Inferior parietal cortex (tissue), 1 donor: Measurements from ENCODE around the gene RING1.
A peak's percentile ranks its signal among the peaks of the same experiment; 100 is the strongest.

Source experiments
- DNase-seq: peaks from one replicate; pipeline ENCODE4 v3.0.0-alpha.2; 2016; ENCODE audit errors: extremely low spot score

The RING1 gene

GRCh38 chr6:33208091-33208967, at the start of gene RING1:
Gene RING1 (plus strand): TSS chr6:33208500. CDS start chr6:33208823, 323 bp downstream.
- DNase-seq, result peak; percentile 83

GRCh38 chr6:33160096-33160495, 48.2 kb upstream of the RING1 start:
- no peak for DNase-seq

GRCh38 chr6:33160728-33161344, 47.5 kb upstream of the RING1 start:
- no peak for DNase-seq

GRCh38 chr6:33161354-33162331, 46.7 kb upstream of the RING1 start:
- peak; percentile 69 for DNase-seq

GRCh38 chr6:33163540-33163939, 44.8 kb upstream of the RING1 start:
- no peak for DNase-seq

- no peak for DNase-seq
Observed at GRCh38 chr6:33164176-33164575, 44.1 kb upstream of the RING1 start.

GRCh38 chr6:33164665-33165373, 43.5 kb upstream of the RING1 start:
- DNase-seq, result no peak

GRCh38 chr6:33165581-33166258, 42.6 kb upstream of the RING1 start:
- DNase-seq, result no peak

GRCh38 chr6:33166363-33166762, 41.9 kb upstream of the RING1 start:
- no peak for DNase-seq

GRCh38 chr6:33166811-33167210, 41.5 kb upstream of the RING1 start:
- no peak for DNase-seq

- no peak for DNase-seq
Observed at GRCh38 chr6:33167374-33168283, 40.7 kb upstream of the RING1 start.

GRCh38 chr6:33168284-33168601, 40.1 kb upstream of the RING1 start:
- no peak for DNase-seq

- DNase-seq, result no peak
Observed at GRCh38 chr6:33168639-33169038, 39.7 kb upstream of the RING1 start.

GRCh38 chr6:33169291-33170175, 38.8 kb upstream of the RING1 start:
- DNase-seq, result no peak

GRCh38 chr6:33170176-33171015, 37.9 kb upstream of the RING1 start:
- DNase-seq, result no peak

- DNase-seq, result no peak
Observed at GRCh38 chr6:33171016-33171879, 37.1 kb upstream of the RING1 start.
